ENCODE measurements around the gene SKAP2. TPM values are rescaled to one million over a fixed set of nuclear protein-coding genes. Genes with fewer than 3 reads are reported as not detected.

Gene SKAP2
- total and polyA plus RNA-seq, 7 donors, result 3.2 to 19.4 (median 8.3) TPM

DNA sequence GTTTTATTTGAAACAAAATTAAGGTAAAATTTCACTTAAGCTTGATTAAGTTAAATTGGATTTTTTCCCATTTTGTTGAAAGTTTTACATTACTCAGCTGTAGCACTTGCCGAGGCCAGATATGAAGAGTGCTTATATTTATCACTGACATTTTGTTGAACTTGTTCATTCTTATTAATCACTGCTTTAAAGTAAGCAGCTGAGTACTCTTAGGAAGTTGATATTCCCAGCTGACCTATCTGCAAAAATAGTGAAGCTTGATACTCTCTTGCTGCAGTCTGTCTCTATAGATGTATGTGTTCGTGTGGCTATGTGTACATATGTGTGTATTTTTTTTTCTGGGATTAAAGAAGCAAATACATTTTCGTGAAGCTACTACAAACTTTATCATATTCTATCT is 150.0 kb downstream of the SKAP2 start:
- Histone ChIP-seq H3K4me3 (no peak overlapping the region), H3K9me3 (no peaks in the 10 kb centered on the region), H3K27ac (no peak overlapping the region), H3K36me3 (ENCODE audit: insufficient read depth in 1 of 2, low read depth in 1 of 2) (no peaks in the 10 kb centered on the region), H3K4me1 (no peaks in the 10 kb centered on the region), H3K27me3 (ENCODE audit: insufficient read depth in 3 of 3, low read length in 2 of 3) (no peaks in the 10 kb centered on the region)
- TF ChIP-seq CTCF (IDR thresholded peaks at IDR 0.05), result no peak
- 77% methylated on average over 3 of the region's 3 CpGs for WGBS, 3 donors
- no peak for ATAC-seq
- no peak for DNase-seq
- intact Hi-C loops (cut with DNase I), result no loop called here

DNA sequence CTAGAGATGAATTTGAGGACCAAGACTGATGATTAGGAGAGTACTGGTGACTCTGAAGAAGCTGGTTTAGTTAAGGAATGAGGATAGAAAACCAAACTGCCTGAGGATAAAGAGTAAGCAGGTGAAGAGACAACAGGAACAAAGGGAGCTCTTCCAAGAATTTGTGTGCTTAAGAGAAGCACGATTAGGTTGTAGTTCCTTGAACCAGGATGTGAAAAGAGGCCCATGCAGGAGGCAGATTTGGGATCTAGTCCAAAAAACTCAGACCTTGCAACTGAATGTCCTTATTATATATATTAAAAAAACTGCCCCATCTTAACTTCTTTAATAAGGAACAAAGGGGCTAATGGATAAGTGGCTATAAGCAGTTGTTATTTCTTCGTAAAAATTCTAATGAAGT is 150.4 kb downstream of the SKAP2 start:
- intact Hi-C loops (cut with DNase I), result no loop called here

GRCh38 chr7:26709210-26709990 is 155.0 kb downstream of the SKAP2 start:
- WGBS, 3 donors, result 77 to 83% (median 81%) methylated on average over 1 of the region's 1 CpG
- H3K36me3 ChIP-seq (ENCODE audit: insufficient read depth in 1 of 2, low read depth in 1 of 2), result no peaks in the 10 kb centered on the region
- H3K4me3 ChIP-seq, result no peak overlapping the region
- no peak overlapping the region for H3K27ac ChIP-seq
- DNase-seq (no peak), ATAC-seq (no peak)
- H3K9me3 ChIP-seq, result no peaks in the 10 kb centered on the region
- no peaks in the 10 kb centered on the region for H3K27me3 ChIP-seq (ENCODE audit: insufficient read depth in 3 of 3, low read length in 2 of 3)
- peaks cover 5% of the 10 kb centered on the region for H3K4me1 ChIP-seq
- no peak for TF ChIP-seq CTCF (IDR thresholded peaks at IDR 0.05)
- intact Hi-C loops (cut with DNase I), result no loop called here

More for the DNA sequence above, 150.4 kb downstream of the SKAP2 start:
- Histone ChIP-seq H3K27ac (no peak overlapping the region), H3K9me3 (no peaks in the 10 kb centered on the region), H3K4me1 (no peaks in the 10 kb centered on the region), H3K36me3 (ENCODE audit: insufficient read depth in 1 of 2, low read depth in 1 of 2) (no peaks in the 10 kb centered on the region), H3K4me3 (no peak overlapping the region), H3K27me3 (ENCODE audit: insufficient read depth in 3 of 3, low read length in 2 of 3) (no peaks in the 10 kb centered on the region)
- ATAC-seq, result no peak
- DNase-seq, result no peak
- TF ChIP-seq CTCF (IDR thresholded peaks at IDR 0.05), result no peak
- WGBS, 3 donors, result 72 to 74% (median 72%) methylated on average over 2 of the region's 2 CpGs

- H3K27me3 ChIP-seq (ENCODE audit: insufficient read depth in 3 of 3, low read length in 2 of 3), result no peaks in the 10 kb centered on the region
- H3K4me3 ChIP-seq, result no peak overlapping the region
- H3K27ac ChIP-seq, result no peak overlapping the region
- TF ChIP-seq CTCF (IDR thresholded peaks at IDR 0.05), result no peak
- WGBS, 3 donors, result 23 to 27% (median 25%) methylated on average over 2 of the region's 2 CpGs
- H3K4me1 ChIP-seq, result peaks cover 5% of the 10 kb centered on the region
- ATAC-seq (no peak), DNase-seq (no peak)
- no peaks in the 10 kb centered on the region for H3K9me3 ChIP-seq
- intact Hi-C loops (cut with DNase I), result no loop called here
- no peaks in the 10 kb centered on the region for H3K36me3 ChIP-seq (ENCODE audit: insufficient read depth in 1 of 2, low read depth in 1 of 2)
Measured at GRCh38 chr7:26705567-26705966, 158.8 kb downstream of the SKAP2 start.

DNA sequence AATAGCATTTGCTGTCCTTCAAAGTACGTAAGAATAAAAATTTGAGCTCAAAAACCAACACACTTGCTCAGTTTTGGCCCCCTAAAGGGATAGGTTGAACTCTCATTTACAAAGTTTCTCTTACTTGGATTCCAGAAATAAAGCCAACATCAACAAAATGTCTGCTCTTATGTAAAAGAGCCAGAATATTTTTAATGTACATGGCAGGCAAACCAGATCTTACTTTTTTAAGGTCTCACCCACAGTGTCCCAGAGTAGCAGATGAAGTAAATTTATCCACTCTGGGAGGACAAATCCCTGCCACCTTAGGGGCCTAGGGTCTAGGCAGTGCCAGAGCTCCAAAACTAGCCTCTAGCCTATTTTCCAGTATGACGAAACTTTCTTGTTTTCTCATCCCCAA is 159.6 kb downstream of the SKAP2 start:
- TF ChIP-seq CTCF (IDR thresholded peaks at IDR 0.05), result no peak
- intact Hi-C loops (cut with DNase I), result no loop called here
- no peaks in the 10 kb centered on the region for H3K36me3 ChIP-seq (ENCODE audit: insufficient read depth in 1 of 2, low read depth in 1 of 2)
- H3K27ac ChIP-seq, result no peak overlapping the region
- no peak overlapping the region for H3K4me3 ChIP-seq
- WGBS, 3 donors, result 81 to 87% (median 83%) methylated on average over 2 of the region's 2 CpGs
- no peaks in the 10 kb centered on the region for H3K9me3 ChIP-seq
- DNase-seq, result no peak
- peaks cover 5% of the 10 kb centered on the region for H3K4me1 ChIP-seq
- ATAC-seq, result no peak
- H3K27me3 ChIP-seq (ENCODE audit: insufficient read depth in 3 of 3, low read length in 2 of 3), result no peaks in the 10 kb centered on the region
